ENCODE results near the gene CRYBA1.
"Not testable (repeated sequence)": the region's sequence is repeated elsewhere in the genome, so short reads cannot be mapped to it uniquely, and the experiment has no call there.

Gene CRYBA1

DNA sequence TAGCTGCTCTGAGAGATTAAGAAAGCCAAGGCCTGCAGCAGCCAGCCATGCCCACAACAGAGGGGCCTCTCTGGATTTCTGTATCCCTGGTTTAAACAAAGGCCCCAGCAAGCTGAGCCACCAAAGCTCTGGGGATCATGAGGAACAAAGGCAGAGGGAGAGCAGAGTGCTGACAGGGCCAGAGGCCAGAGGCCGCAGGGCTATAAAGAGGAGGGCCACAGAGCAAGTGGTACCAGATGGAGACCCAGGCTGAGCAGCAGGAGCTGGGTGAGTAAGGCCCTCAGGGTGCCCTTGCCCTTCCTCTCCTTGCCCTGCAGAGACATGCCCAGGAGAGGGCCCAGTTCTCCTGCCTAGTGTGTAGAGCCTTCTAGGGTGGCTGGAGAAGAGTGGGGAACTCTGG, at the start of gene CRYBA1:
TSS of gene CRYBA1 (plus strand) at position 232 of the 400 bp plus-strand sequence. CDS start at position 237, 5 bp downstream.
- no peak for DNase-seq (ENCODE audit: low read depth in 2 of 2)

DNA sequence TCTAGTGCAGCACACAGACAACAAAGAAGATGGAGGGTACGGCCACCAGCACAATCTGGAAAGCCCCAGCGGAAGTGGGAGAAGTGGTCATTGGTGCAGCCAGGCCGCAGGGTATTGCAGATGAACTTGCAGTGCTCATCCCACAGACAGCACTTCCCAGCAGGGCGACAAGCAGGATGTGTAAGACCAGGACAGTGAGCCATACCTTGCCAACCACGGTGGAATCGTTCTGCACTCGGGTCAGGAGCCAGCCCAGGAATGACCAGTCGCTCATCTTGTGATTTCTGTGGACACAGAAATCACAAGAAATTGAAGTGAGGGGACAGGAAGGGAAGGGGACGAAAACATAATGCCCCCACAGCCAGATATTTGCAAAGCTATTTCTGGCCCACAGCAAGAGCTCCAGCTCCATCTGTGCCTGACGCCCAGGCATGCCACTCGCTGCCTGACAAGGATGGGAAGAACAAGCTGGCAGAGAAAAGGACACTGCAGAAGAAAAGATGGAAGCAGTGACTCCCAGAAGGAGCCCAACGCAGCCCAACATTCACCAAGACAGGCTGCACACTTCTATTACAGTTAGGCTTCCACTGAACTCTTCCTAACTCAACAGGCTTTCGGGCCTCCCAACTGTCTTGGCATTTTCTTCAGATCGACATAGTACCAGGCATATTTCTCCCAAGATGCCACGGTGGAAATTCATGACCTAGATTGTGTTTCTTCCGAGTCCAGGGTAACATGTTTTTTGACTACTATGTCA, 49.0 kb upstream of the CRYBA1 start:
- DNase-seq (ENCODE audit: low read depth in 2 of 2): no peak

GRCh38 chr17:29204068-29204804, 42.4 kb upstream of the CRYBA1 start:
- DNase-seq (ENCODE audit: low read depth in 2 of 2): not testable (repeated sequence)

DNA sequence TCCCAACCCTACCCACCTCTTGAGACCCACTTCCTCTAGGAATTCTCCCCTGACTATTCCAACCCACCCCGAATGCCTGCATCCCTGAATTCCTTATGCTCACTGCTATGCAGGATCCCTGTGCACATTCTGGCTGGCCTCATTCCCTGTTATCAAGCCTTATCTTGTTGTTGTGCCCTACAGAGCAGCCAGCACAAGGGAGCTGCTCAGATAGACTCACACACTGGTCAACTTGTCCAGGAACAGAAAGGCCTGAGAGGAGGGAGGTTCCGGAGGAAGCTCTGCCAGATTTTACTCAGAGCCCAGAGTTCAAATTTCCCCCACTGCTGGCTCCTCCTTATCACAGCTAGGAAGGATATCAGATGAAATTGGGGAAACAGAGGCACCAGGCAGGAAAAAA, 41.6 kb upstream of the CRYBA1 start:
- no peak for DNase-seq (ENCODE audit: low read depth in 2 of 2)

- DNase-seq (ENCODE audit: low read depth in 2 of 2): no peak
These were observed 38.7 kb upstream of the CRYBA1 start for GRCh38 chr17:29207975-29208374.

- DNase-seq (ENCODE audit: low read depth in 2 of 2): no peak
These were observed 37.6 kb upstream of the CRYBA1 start for GRCh38 chr17:29209073-29209472.

GRCh38 chr17:29210879-29211278, 35.8 kb upstream of the CRYBA1 start:
- no peak for DNase-seq (ENCODE audit: low read depth in 2 of 2)

GRCh38 chr17:29212094-29212631, 34.5 kb upstream of the CRYBA1 start:
- no peak for DNase-seq (ENCODE audit: low read depth in 2 of 2)

DNA sequence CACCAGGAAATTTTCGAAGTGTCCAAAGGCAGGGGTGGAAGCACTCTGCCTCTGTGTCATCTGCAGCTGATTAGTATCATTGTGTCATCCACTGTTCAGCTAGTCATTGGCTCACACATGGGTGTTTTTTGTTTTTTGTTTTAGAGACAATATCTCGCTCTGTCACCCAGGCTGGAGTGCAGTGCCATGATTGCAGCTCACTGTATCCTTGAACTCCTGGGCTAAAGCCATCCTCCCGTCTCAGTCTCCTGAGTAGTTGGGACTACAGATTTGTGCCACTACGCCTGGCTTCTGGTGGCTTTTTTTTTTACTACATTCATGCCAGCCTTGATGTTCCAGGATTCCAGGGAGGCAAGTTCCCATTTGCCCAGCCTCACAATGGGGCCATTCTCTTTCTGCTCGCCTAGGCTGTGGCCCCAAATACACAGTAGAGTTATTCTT, 34.0 kb upstream of the CRYBA1 start:
- no peak for DNase-seq (ENCODE audit: low read depth in 2 of 2)

- no peak for DNase-seq (ENCODE audit: low read depth in 2 of 2)
These were observed 32.2 kb upstream of the CRYBA1 start for GRCh38 chr17:29214215-29215146.

DNA sequence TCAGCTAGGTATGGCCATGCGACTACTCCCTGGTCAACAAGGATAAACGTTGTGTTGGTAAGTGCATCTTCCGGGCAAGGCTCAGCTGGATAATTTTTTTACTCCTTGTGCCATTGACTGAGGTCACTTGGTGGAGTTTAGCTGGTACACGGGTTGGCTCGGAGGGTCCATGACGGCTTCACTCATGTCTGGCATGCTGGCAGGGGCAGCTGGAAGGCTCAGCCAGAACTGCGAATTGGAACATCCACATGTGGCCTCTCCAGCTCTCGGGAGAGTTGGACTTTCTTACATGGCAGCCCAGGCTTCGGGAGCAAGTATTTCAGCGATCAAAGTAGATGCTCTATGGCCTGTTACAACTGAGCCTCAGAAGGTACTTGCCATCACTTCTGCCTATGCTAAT, 31.5 kb upstream of the CRYBA1 start:
- DNase-seq (ENCODE audit: low read depth in 2 of 2): no peak

GRCh38 chr17:29215717-29216116, 30.9 kb upstream of the CRYBA1 start:
- DNase-seq (ENCODE audit: low read depth in 2 of 2): no peak

DNA sequence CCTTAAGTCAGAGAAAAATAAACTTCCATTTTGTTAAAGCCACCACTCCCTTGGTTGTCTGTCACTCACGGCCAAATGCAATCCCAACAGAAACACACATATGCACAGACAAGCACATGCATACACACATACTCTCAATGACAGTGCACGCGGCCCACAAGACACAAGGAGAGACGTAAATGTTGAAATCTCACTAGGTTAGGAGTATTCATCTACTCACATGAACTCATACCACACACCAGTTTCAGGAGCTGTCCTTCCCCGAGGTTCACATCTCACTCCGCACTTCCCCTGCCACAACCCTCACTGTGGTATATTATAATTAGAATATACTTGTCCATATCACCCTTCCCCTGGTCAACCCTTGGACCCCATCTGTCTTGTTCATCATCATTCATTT, 30.5 kb upstream of the CRYBA1 start:
- DNase-seq (ENCODE audit: low read depth in 2 of 2): no peak

GRCh38 chr17:29216856-29217255, 29.8 kb upstream of the CRYBA1 start:
- DNase-seq (ENCODE audit: low read depth in 2 of 2): no peak

DNA sequence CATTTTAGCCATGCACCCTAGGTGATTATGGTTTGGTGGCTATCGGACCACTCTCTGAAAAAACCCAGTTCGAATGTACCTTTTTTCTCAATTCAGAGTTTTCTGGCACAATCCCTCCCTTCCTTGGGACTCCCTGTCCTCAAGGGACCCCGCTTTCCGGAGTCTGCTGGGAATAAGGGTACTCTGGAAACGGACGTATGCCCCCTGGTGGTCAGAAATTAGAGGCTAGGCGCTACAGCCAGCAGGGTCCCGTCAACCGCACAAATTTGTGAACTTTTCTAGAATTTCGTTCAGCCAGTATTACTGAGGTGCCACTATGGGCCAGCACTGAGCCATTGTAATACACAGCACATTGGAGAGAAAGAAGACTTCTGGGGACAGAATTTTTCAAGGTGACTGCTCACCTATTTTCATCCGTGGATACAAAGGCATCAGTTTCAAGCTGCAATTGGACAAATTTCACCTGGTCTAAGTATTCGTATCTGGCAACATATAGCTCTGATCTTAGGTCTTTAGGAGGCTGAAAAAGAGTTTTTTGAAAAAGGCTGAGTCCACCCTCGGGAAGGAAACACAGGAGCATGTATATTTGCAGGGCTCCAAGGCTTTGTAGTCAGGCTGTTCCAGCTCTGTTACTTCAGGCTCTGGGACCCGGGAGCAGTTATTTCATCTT, 27.1 kb upstream of the CRYBA1 start:
- DNase-seq (ENCODE audit: low read depth in 2 of 2): peak; percentile 47 to 53

GRCh38 chr17:29221338-29221737, 25.3 kb upstream of the CRYBA1 start:
- not testable (repeated sequence) for DNase-seq (ENCODE audit: low read depth in 2 of 2)

DNA sequence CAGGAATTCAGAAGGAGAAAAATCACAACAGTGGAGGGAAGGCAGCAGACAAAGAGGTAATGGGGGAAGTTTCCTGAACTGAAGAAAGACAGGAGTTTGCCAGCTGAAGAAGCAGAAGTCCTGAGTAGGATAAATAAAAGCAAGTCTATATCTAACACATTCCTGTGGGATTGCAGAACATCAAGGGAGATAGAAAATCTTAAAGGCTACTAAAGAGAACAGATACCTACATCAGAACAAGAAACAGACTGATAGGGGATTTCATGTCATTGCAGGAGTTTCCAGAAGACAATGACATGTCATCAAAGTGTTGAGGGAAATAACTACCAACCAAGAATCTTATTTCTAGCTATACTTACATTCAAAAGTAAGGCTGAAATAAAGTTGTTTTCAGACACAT, 21.3 kb upstream of the CRYBA1 start:
- no peak for DNase-seq (ENCODE audit: low read depth in 2 of 2)

DNA sequence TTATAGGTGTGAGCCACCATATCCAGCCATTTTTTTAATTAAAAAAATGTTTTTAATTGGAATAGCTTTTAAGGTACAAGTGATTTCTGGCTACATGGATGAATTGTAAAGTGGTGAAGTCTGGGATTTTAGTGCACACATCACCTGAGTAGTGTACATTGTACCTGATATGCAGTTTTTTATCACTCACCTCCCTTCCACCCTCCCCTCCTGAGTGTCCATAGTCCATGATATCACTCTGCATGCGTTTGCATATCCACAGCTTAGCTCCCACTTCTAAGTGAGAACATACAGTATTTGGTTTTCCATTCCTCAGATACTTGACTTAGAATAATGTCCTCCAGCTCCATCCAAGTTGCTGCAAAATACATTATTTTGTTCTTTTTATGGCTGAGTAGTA, 13.4 kb upstream of the CRYBA1 start:
- DNase-seq (ENCODE audit: low read depth in 2 of 2): no peak

DNA sequence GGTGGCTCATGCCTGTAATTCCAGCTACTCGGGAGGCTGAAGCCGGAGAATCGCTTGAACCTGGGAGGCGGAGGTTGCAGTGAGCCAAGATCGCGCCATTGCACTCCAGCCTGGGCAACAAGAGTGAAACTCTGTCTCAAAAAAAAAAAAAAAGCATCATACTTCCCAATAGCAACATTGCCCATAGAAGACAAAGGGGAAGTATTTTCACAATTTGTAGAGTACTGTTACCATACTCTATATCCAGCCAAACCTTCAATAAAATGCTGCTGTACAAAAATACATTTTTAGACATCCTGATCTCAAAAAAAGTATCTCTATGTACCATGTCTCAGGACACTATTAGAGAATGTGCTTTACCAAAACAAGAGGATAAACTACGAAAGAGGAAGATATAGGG, 11.7 kb upstream of the CRYBA1 start:
- not testable (repeated sequence) for DNase-seq (ENCODE audit: low read depth in 2 of 2)

DNA sequence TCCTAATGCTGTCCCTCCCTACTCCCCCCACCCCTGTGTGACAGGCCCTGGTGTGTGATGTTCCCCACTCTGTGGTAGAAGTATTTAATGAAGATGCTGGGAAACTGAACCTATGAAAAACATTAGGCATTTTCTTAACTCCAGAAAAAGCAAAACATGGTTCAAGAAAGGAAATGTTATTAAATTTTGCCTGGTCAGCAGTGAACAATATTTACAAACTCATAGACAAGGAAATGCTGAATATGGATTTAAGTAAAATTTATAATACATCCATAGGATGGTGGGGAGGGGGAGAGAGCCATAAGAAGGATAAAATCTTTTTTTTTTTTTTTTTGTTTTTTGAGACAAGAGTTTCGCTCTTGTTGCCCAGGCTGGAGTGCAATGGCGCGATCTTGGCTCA, 10.8 kb upstream of the CRYBA1 start:
- no peak for DNase-seq (ENCODE audit: low read depth in 2 of 2)

DNA sequence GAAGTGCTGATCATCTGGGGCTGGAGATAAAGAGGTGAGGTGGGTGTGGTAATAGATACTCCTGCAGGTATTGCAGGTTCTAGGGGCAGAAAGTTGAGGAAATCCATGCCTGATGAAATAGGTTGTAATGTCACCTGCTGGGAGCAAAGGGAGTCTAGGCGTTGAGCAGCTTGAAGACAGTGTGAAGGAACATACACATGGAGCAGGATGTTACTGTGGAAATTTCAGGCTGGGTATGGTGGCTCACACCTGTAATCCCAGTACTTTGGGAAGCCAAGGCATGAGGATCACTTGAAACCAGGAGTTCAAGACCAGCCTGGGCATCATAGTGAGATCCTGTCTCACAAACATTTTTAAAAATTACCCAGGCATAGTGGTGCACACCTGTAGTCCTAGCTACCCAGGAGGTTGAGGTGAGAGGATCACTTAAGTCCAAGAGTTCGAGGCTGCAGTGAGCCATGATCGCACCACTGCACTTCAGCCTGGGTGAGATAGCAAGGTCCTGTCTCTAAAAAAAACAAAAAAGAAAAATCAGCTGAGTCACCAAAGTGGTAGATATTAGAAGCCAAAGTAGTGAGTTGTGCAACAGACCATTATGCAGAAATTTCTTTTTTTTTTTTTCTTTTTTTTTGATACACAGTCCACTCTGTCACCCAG, 9.1 kb upstream of the CRYBA1 start:
- no peak for DNase-seq (ENCODE audit: low read depth in 2 of 2)

Measured in stimulated activated CD8-positive, alpha-beta memory T cell treated with anti-CD3 and anti-CD28 coated beads, Interleukin-7, amount 100 ng/mL, for 4 hours (primary cell).